NK-92 treated with Interleukin-12 subunit alpha and Interleukin-12 subunit beta, amount 100 ng/mL, for 24 hours (cell line): ENCODE measurements around the gene MBTPS1.

ENCODE experiments used
- DNase-seq: peaks from one replicate; lab custom pipeline; 2025; lab: John Stamatoyannopoulos, UW

The MBTPS1 gene

GRCh38 chr16:84116720-84117493 is at the start of gene MBTPS1:
Gene MBTPS1, minus strand, starts transcription at chr16:84116942. Its CDS starts 15,159 bp downstream, at chr16:84101783.
- peak; percentile 87 for DNase-seq

- DNase-seq = no peak
Observed at GRCh38 chr16:84165746-84166145, 49.0 kb upstream of the MBTPS1 start.

GRCh38 chr16:84161801-84162200 is 45.1 kb upstream of the MBTPS1 start:
- DNase-seq = no peak

GRCh38 chr16:84161037-84161436 is 44.3 kb upstream of the MBTPS1 start:
- no peak for DNase-seq

GRCh38 chr16:84159800-84160199 is 43.1 kb upstream of the MBTPS1 start:
- DNase-seq = no peak

GRCh38 chr16:84159007-84159406 is 42.3 kb upstream of the MBTPS1 start:
- no peak for DNase-seq

GRCh38 chr16:84156342-84156784 is 39.6 kb upstream of the MBTPS1 start:
- DNase-seq = no peak

- DNase-seq = no peak
Observed at GRCh38 chr16:84155771-84156170, 39.0 kb upstream of the MBTPS1 start.

- no peak for DNase-seq
Observed at GRCh38 chr16:84155226-84155625, 38.5 kb upstream of the MBTPS1 start.

- DNase-seq = no peak
Observed at GRCh38 chr16:84153660-84154214, 37.0 kb upstream of the MBTPS1 start.

GRCh38 chr16:84150926-84151325 is 34.2 kb upstream of the MBTPS1 start:
- DNase-seq = no peak

- DNase-seq = peak; percentile 68
Observed at GRCh38 chr16:84144859-84145639, 28.3 kb upstream of the MBTPS1 start, which contains the start of the genes DNAAF1 and HSDL1. Gene DNAAF1, plus strand, starts transcription at chr16:84145308. Its CDS starts 133 bp downstream, at chr16:84145441. Gene HSDL1, minus strand, starts transcription at chr16:84145177. Its CDS starts 13,856 bp downstream, at chr16:84131321.

GRCh38 chr16:84144209-84144858 is 27.6 kb upstream of the MBTPS1 start:
- DNase-seq = no peak

- DNase-seq = no peak
Observed at GRCh38 chr16:84143784-84144199, 27.1 kb upstream of the MBTPS1 start.

- DNase-seq = no peak
Observed at GRCh38 chr16:84143081-84143480, 26.3 kb upstream of the MBTPS1 start.

GRCh38 chr16:84141143-84141670 is 24.5 kb upstream of the MBTPS1 start:
- no peak for DNase-seq

GRCh38 chr16:84139628-84140258 is 23.0 kb upstream of the MBTPS1 start:
- DNase-seq = no peak

- no peak for DNase-seq
Observed at GRCh38 chr16:84138824-84139627, 22.3 kb upstream of the MBTPS1 start.

GRCh38 chr16:84138500-84138823 is 21.7 kb upstream of the MBTPS1 start:
- no peak for DNase-seq

GRCh38 chr16:84137769-84138357 is 21.1 kb upstream of the MBTPS1 start:
- DNase-seq = no peak
